ENCODE data around the gene DBET.
A peak's percentile ranks its signal among the peaks of the same experiment; 100 is the strongest.
"Not testable (repeated sequence)": the region's sequence is repeated elsewhere in the genome, so short reads cannot be mapped to it uniquely, and the experiment has no call there.

Gene DBET

GRCh38 chr4:190020790-190021717, 43.2 kb upstream of the DBET start:
- TF ChIP-seq EZH2 (IDR thresholded peaks at IDR 0.05) (no peak), FOXP2 (optimal IDR thresholded peaks at IDR 0.05; ENCODE audit: control extremely low read depth, extremely low read length, insufficient read depth) (no peak), POLR2AphosphoS5 (IDR thresholded peaks at IDR 0.05; ENCODE audit: borderline replicate concordance, low read depth, low read length) (no peak)
- H3K36me3 ChIP-seq (ENCODE audit: insufficient read depth, low read length): no peaks in the 10 kb centered on the region
- H3K27ac ChIP-seq: no peak overlapping the region
- no peak overlapping the region for H3K9ac ChIP-seq (ENCODE audit: insufficient read length)
- H3K4me3 ChIP-seq: peak overlapping the region; percentile 65
- DNase-seq (ENCODE audit: low read depth, low spot score): no peak
- no peaks in the 10 kb centered on the region for H3K9me3 ChIP-seq (ENCODE audit: low read depth, low read length)

- H3K9me3 ChIP-seq (ENCODE audit: low read depth, low read length); DNase-seq (ENCODE audit: low read depth, low spot score); H3K36me3 ChIP-seq (ENCODE audit: insufficient read depth, low read length); H3K27ac ChIP-seq; H3K4me3 ChIP-seq; H3K9ac ChIP-seq (ENCODE audit: insufficient read length): not testable (repeated sequence)
Observed at GRCh38 chr4:190021973-190022372, 42.3 kb upstream of the DBET start.

- not testable (repeated sequence) for H3K27ac ChIP-seq; H3K36me3 ChIP-seq (ENCODE audit: insufficient read depth, low read length); H3K9ac ChIP-seq (ENCODE audit: insufficient read length); H3K9me3 ChIP-seq (ENCODE audit: low read depth, low read length); DNase-seq (ENCODE audit: low read depth, low spot score); H3K4me3 ChIP-seq
Observed at GRCh38 chr4:190022614-190023281, 41.6 kb upstream of the DBET start.

- not testable (repeated sequence) for H3K4me3 ChIP-seq; H3K36me3 ChIP-seq (ENCODE audit: insufficient read depth, low read length); DNase-seq (ENCODE audit: low read depth, low spot score); H3K27ac ChIP-seq; H3K9ac ChIP-seq (ENCODE audit: insufficient read length); H3K9me3 ChIP-seq (ENCODE audit: low read depth, low read length)
Observed at GRCh38 chr4:190027156-190027555, 37.1 kb upstream of the DBET start, which contains the start of gene FRG2. Gene FRG2 (minus strand): TSS chr4:190027256. CDS start chr4:190027204, 52 bp downstream.

DNA sequence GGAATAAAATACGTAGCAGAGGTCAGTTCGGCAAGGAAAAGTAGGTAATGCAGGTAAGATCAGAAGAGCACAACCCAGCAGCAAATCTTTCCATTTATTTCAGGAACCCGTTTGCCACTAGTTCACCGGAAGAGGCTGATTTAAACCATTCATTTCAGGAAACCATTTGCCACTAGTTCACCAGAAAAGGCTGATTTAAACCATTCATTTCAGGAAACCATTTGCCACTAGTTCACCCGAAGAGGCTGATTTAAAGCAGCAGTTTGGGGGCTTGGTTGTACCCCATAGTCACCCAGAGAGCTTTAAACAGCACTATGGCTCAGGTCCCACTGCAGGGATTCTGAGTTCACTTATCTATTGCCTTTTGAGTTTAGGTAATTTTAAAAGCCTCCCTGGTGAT, 33.0 kb upstream of the DBET start:
- not testable (repeated sequence) for H3K4me3 ChIP-seq; H3K9me3 ChIP-seq (ENCODE audit: low read depth, low read length); DNase-seq (ENCODE audit: low read depth, low spot score); H3K9ac ChIP-seq (ENCODE audit: insufficient read length); H3K27ac ChIP-seq; H3K36me3 ChIP-seq (ENCODE audit: insufficient read depth, low read length)

GRCh38 chr4:190037704-190038388, 26.5 kb upstream of the DBET start:
- H3K27ac ChIP-seq; H3K9me3 ChIP-seq (ENCODE audit: low read depth, low read length); H3K4me3 ChIP-seq: not testable (repeated sequence)

DNA sequence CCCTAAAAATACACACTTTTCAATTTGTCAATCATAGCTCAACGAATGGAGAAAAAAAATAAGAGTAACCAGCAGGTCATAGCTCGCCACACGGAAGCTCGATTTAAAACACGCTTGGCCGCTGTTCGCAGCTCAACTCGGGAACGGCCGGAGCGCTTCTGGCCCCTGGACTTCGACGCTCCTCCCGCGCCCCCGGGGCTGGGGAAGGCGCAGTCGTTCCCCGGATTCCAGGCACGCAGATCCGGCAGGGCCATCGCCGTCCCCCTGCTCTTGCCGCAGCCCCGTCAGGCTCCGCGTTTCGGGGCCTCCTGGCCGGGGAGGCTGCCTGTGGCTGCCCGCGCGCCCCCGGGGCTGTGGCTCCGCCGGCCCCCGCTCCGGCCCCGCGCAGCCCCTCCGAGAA, 23.4 kb upstream of the DBET start:
- not testable (repeated sequence) for H3K4me3 ChIP-seq; H3K9me3 ChIP-seq (ENCODE audit: low read depth, low read length); H3K36me3 ChIP-seq (ENCODE audit: insufficient read depth, low read length); H3K27ac ChIP-seq; H3K9ac ChIP-seq (ENCODE audit: insufficient read length); DNase-seq (ENCODE audit: low read depth, low spot score)

More at GRCh38 chr4:190037704-190038388, 26.5 kb upstream of the DBET start:
- H3K9ac ChIP-seq (ENCODE audit: insufficient read length); H3K36me3 ChIP-seq (ENCODE audit: insufficient read depth, low read length); DNase-seq (ENCODE audit: low read depth, low spot score): not testable (repeated sequence)

DNA sequence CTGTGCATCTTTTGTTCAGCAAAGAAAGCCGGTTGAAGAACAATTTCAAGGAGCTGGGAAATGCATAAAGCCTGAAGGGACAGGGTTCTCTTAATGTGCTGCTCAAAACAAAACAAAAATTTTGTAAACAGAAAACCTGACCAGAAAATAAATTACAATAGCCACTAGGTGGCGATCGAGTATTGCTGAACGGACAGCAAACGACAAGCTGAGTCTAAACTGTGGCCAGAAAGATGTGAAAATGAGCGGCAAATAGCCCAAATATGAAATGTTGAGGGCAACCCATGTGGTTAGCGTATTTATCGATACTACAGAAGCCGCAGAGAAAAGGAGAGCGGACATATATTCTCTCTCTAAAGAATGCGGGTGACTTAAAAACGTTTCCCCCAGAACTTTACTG, 16.7 kb upstream of the DBET start:
- DNase-seq (ENCODE audit: low read depth, low spot score); H3K36me3 ChIP-seq (ENCODE audit: insufficient read depth, low read length); H3K9me3 ChIP-seq (ENCODE audit: low read depth, low read length); H3K27ac ChIP-seq; H3K4me3 ChIP-seq; H3K9ac ChIP-seq (ENCODE audit: insufficient read length): not testable (repeated sequence)

- H3K9ac ChIP-seq (ENCODE audit: insufficient read length); DNase-seq (ENCODE audit: low read depth, low spot score); H3K4me3 ChIP-seq; H3K9me3 ChIP-seq (ENCODE audit: low read depth, low read length); H3K36me3 ChIP-seq (ENCODE audit: insufficient read depth, low read length); H3K27ac ChIP-seq: not testable (repeated sequence)
Observed at GRCh38 chr4:190049378-190050239, 14.7 kb upstream of the DBET start.

- not testable (repeated sequence) for H3K9me3 ChIP-seq (ENCODE audit: low read depth, low read length); DNase-seq (ENCODE audit: low read depth, low spot score); H3K36me3 ChIP-seq (ENCODE audit: insufficient read depth, low read length); H3K27ac ChIP-seq; H3K9ac ChIP-seq (ENCODE audit: insufficient read length); H3K4me3 ChIP-seq
Observed at GRCh38 chr4:190058997-190059396, 5.3 kb upstream of the DBET start.

GRCh38 chr4:190064805-190065204, 503 bp downstream of the DBET start:
- not testable (repeated sequence) for H3K9me3 ChIP-seq (ENCODE audit: low read depth, low read length); H3K9ac ChIP-seq (ENCODE audit: insufficient read length); H3K36me3 ChIP-seq (ENCODE audit: insufficient read depth, low read length); DNase-seq (ENCODE audit: low read depth, low spot score); H3K27ac ChIP-seq; H3K4me3 ChIP-seq

- H3K9me3 ChIP-seq (ENCODE audit: low read depth, low read length); H3K4me3 ChIP-seq; H3K36me3 ChIP-seq (ENCODE audit: insufficient read depth, low read length); H3K27ac ChIP-seq; DNase-seq (ENCODE audit: low read depth, low spot score); H3K9ac ChIP-seq (ENCODE audit: insufficient read length): not testable (repeated sequence)
Observed at GRCh38 chr4:190068351-190068750, 4.0 kb downstream of the DBET start.

- DNase-seq (ENCODE audit: low read depth, low spot score); H3K4me3 ChIP-seq; H3K36me3 ChIP-seq (ENCODE audit: insufficient read depth, low read length); H3K9me3 ChIP-seq (ENCODE audit: low read depth, low read length); H3K9ac ChIP-seq (ENCODE audit: insufficient read length); H3K27ac ChIP-seq: not testable (repeated sequence)
Observed at GRCh38 chr4:190093052-190093451, 28.8 kb downstream of the DBET start.
